Skin epidermis (tissue), 12 donors: ENCODE measurements around the gene VWA7.
"Not testable (repeated sequence)": the region's sequence is repeated elsewhere in the genome, so short reads cannot be mapped to it uniquely, and the experiment has no call there.

Source experiments
- H3K27ac ChIP-seq, 21 experiments: fragments of 200-600 bp; sonication (generic) in 11 of 21; one replicate each; pipeline ENCODE4 v1.5.0; 2020; ENCODE audit warnings: mild to moderate bottlenecking in 3 of 21, inconsistent platforms in 2 of 21, moderate library complexity in 2 of 21
- H3K4me3 ChIP-seq, 7 experiments: fragments of 200-600 bp; sonication (generic) in 2 of 7; one replicate each; pipeline ENCODE4 v1.5.0; 2020; ENCODE audit warnings: inconsistent platforms in 2 of 7, mild to moderate bottlenecking in 2 of 7, moderate library complexity in 1 of 7

The VWA7 gene, protein sequence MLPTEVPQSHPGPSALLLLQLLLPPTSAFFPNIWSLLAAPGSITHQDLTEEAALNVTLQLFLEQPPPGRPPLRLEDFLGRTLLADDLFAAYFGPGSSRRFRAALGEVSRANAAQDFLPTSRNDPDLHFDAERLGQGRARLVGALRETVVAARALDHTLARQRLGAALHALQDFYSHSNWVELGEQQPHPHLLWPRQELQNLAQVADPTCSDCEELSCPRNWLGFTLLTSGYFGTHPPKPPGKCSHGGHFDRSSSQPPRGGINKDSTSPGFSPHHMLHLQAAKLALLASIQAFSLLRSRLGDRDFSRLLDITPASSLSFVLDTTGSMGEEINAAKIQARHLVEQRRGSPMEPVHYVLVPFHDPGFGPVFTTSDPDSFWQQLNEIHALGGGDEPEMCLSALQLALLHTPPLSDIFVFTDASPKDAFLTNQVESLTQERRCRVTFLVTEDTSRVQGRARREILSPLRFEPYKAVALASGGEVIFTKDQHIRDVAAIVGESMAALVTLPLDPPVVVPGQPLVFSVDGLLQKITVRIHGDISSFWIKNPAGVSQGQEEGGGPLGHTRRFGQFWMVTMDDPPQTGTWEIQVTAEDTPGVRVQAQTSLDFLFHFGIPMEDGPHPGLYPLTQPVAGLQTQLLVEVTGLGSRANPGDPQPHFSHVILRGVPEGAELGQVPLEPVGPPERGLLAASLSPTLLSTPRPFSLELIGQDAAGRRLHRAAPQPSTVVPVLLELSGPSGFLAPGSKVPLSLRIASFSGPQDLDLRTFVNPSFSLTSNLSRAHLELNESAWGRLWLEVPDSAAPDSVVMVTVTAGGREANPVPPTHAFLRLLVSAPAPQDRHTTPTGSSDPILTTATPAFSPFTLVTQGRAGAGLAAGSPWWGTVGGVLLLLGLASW

DNA sequence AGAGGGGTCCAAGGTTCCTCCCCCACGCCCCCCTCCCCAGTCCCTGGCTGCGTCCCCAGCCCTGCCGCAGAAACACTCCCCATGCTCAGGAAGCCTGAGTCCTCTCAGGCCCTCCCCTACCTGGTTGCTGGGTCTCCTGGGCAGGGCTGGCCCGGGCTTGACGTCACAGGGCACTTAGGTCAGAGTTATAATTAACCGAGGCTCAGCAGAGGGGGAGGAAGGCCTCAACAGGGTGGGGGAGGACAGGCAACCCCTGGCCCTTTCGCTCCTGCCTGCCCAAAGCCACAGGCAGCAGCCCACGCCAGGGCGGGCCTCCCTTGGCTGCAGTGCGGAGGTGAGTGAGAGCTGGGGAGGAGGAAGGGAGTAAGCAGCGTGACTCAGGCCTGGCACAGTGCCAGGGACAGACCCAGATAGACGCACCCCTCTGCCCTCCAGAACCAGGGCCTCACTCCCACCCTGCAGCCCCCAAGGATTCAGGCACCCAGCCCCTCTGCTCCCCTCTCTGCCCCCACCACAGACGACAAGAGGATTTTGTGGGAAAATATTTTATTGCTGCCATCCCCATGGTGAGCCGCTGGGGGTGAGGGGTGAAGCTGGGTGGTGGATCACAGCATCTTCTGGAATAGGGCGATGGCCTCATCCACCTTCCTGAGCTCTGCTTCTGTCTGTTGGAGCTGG, at the start of gene VWA7:
Gene VWA7, minus strand, starts transcription at position 340 of the 678 bp plus-strand sequence. CDS start 549 bp downstream, outside the sequence.
- Histone ChIP-seq H3K27ac (peak within 1 kb of the TSS in 20 of 21 experiments; percentile 0 to 82 (median 56)), H3K4me3 (peak within 1 kb of the TSS in 2 of 7 experiments; percentile 15 to 19)

GRCh38 chr6:31826793-31827285, 49.7 kb upstream of the VWA7 start:
- Histone ChIP-seq H3K4me3 (peak overlapping the region; percentile 34 to 65 (median 51)), H3K27ac (peak overlapping the region; percentile 53 to 98 (median 92))

DNA sequence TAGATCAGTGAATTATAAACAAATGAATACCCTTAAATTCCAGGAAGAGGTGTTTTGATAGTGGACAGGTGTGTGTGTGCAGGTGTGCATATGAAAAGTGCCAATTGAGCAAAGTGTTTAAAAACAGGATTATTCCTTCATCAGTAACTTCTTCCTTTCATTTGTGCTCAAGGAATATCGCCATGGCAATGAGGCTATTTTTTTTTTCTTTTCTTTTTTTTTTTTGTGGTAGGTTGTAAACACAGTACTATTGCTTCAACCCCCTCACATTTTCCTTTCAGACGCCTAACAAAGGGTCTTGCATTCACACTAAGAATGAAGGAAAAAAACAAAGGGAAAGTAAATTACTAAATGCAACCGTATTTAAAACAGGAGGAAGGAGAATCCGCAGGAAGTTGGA, 48.4 kb upstream of the VWA7 start:
- H3K4me3 ChIP-seq = no peak overlapping the region

DNA sequence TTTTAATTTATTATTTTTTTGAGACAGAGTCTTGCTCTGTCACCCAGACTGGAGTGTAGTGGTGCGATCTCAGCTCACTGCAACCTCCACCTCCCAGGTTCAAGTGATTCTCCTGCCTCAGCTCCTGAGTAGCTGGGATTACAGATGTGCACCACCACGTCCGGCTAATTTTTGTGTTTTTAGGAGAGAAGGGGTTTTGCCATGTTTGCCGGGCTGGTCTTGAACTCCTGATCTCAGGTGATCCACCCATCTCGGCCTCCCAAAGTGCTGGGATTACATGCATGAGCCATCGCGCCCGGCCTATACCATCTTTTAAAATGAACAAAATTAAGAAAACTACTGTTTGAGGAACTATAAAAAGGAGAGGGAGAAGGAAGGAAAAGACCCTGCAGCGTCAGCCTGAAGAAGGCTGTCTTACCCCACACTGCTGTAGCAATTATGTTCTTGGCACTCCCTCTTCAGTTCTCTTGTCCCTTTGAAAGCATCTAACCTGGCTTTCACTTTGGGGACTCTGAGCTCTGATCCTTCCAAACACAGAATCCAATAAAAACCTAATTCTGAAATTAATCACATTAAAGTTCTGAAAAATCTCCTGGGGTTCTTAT, 46.6 kb upstream of the VWA7 start:
- peak overlapping the region in 19 of 21 experiments; percentile 9 to 98 (median 93) for H3K27ac ChIP-seq
- H3K4me3 ChIP-seq = not testable (repeated sequence)

More for the DNA sequence above, 48.4 kb upstream of the VWA7 start:
- H3K27ac ChIP-seq = peak overlapping the region in 20 of 21 experiments; percentile 80 to 98 (median 92)

- Histone ChIP-seq H3K4me3 (peak overlapping the region; percentile 35 to 56 (median 45)), H3K27ac (peak overlapping the region; percentile 42 to 98 (median 92))
Observed at GRCh38 chr6:31822036-31822821, 45.1 kb upstream of the VWA7 start.

- Histone ChIP-seq H3K27ac (peak overlapping the region; percentile 39 to 98 (median 92)), H3K4me3 (peak overlapping the region; percentile 35 to 56 (median 45))
Observed at GRCh38 chr6:31821301-31822035, 44.3 kb upstream of the VWA7 start.

GRCh38 chr6:31820399-31820798, 43.3 kb upstream of the VWA7 start:
- H3K27ac ChIP-seq = peak overlapping the region in 4 of 21 experiments; percentile 10 to 97 (median 44)
- not testable (repeated sequence) for H3K4me3 ChIP-seq

DNA sequence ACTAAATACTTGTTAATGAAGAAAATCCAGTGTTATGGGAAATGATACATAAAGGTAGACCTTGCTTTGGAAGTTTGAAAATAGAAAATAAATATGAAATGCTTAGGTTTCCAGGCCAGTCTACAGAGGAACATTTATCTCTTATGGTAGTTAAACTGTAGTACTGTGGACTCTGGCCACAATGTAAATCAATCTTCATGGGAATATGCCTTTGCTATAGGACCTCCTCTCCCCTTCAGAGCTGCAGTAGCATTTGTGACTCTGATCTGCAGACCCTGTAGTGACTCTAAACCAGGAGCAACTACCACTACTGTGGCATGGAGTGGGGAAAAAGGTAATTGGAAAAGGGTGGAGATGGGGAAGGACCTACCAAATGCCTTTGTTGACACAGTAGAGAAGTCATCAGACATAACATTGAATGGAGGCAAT, 42.8 kb upstream of the VWA7 start:
- H3K27ac ChIP-seq = peak overlapping the region in 8 of 21 experiments; percentile 1 to 97 (median 34)
- no peak overlapping the region for H3K4me3 ChIP-seq

- peak overlapping the region in 20 of 21 experiments; percentile 11 to 89 (median 70) for H3K27ac ChIP-seq
- H3K4me3 ChIP-seq = peak overlapping the region; percentile 21 to 45 (median 38)
Observed at GRCh38 chr6:31817929-31818511, 40.9 kb upstream of the VWA7 start.

- H3K27ac ChIP-seq = peak overlapping the region in 20 of 21 experiments; percentile 11 to 89 (median 70)
Observed at GRCh38 chr6:31817133-31817928, 40.2 kb upstream of the VWA7 start.

DNA sequence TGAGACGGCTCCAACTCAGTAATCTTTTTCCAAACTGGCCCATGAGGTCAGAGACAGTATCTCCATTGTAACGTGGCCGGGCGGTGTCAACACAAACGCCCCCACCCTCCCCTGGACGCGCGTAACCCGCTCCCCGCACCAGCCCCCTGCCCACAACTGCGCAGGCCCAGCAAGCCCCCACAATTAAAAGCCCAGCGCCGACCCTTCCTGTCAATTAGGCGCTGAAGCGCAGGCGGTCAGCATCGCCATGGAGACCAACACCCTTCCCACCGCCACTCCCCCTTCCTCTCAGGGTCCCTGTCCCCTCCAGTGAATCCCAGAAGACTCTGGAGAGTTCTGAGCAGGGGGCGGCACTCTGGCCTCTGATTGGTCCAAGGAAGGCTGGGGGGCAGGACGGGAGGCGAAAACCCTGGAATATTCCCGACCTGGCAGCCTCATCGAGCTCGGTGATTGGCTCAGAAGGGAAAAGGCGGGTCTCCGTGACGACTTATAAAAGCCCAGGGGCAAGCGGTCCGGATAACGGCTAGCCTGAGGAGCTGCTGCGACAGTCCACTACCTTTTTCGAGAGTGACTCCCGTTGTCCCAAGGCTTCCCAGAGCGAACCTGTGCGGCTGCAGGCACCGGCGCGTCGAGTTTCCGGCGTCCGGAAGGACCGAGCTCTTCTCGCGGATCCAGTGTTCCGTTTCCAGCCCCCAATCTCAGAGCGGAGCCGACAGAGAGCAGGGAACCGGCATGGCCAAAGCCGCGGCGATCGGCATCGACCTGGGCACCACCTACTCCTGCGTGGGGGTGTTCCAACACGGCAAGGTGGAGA, 38.1 kb upstream of the VWA7 start, which contains the start of the genes HSPA1A and HSPA1L:
Gene HSPA1A, plus strand, starts transcription at position 519 of the 814 bp plus-strand sequence. Its CDS starts 214 bp downstream, at position 733.
Gene HSPA1L, minus strand, starts transcription at position 259 of the 814 bp plus-strand sequence. CDS start 3,311 bp downstream, outside the sequence.
- H3K4me3 ChIP-seq = peak within 1 kb of the TSS; percentile 43 to 59 (median 52)
- peak within 1 kb of the TSS; percentile 48 to 96 (median 94) for H3K27ac ChIP-seq

More at GRCh38 chr6:31817133-31817928, 40.2 kb upstream of the VWA7 start:
- H3K4me3 ChIP-seq = peak overlapping the region; percentile 21 to 45 (median 38)

GRCh38 chr6:31814677-31815024, 37.5 kb upstream of the VWA7 start:
- H3K4me3 ChIP-seq = peak overlapping the region; percentile 43 to 59 (median 52)
- H3K27ac ChIP-seq = peak overlapping the region; percentile 48 to 96 (median 94)

- H3K4me3 ChIP-seq = no peak overlapping the region
- H3K27ac ChIP-seq = peak overlapping the region in 20 of 21 experiments; percentile 62 to 96 (median 94)
Observed at GRCh38 chr6:31813465-31813849, 36.3 kb upstream of the VWA7 start.

DNA sequence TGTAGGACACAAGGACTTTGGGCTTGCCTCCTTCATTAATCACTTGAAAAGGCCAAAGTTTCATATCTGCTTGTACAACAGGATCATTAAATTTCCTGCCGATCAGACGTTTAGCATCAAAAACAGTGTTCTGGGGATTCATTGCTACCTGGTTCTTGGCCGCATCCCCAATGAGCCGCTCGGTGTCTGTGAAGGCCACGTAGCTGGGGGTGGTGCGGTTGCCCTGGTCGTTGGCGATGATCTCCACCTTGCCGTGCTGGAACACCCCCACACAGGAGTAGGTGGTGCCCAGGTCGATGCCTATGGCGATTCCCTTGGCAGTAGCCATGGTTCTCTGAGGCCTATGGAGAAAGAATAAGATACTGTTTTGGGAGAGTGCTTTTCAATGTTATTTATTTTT, 34.5 kb upstream of the VWA7 start:
- no peak overlapping the region for H3K27ac ChIP-seq
- H3K4me3 ChIP-seq = no peak overlapping the region

GRCh38 chr6:31808599-31808998, 31.5 kb upstream of the VWA7 start:
- not testable (repeated sequence) for H3K4me3 ChIP-seq, H3K27ac ChIP-seq
